A549 (cell line): ENCODE results near the gene NFKBIE. TPM values are rescaled to one million over a fixed set of nuclear protein-coding genes. Genes with fewer than 3 reads are reported as not detected.

Experiments
- ATAC-seq, 2 experiments: fragments of 200-7000 bp in 1 of 2; fragments of >200 bp in 1 of 2; cut with Nextera tagmentation in 1 of 2; cut with Tn5 transposase in 1 of 2; 3 replicates each; pipeline versions ENCODE4 v1.8.0 to v1.9.1; 2018 to 2020; ENCODE audit warnings: mild to moderate bottlenecking in 1 of 2, moderate library complexity in 1 of 2
- CTCF ChIA-PET: fragments of 300-600 bp; sonication (Branson Sonifier 250); formaldehyde crosslinking; extraction: SDS; loops from one replicate; lab custom pipeline; 2021; ENCODE audit warnings: antibody characterized with exemption, inconsistent platforms; lab: Yijun Ruan, JAX
- POLR2A ChIA-PET: fragments of 350-600 bp; formaldehyde crosslinking; extraction: SDS; loops from one replicate; lab custom pipeline; 2021; ENCODE audit warnings: antibody characterized with exemption, inconsistent platforms; lab: Yijun Ruan, JAX
- DNase-seq, 2 experiments: peaks; one replicate each; pipeline versions ENCODE4 v3.0.0 to v3.0.0-alpha.2; 2011 to 2016; ENCODE audit warnings: low read depth in 1 of 2, low spot score in 1 of 2
- FAIRE-seq: peaks from 2 replicates; lab custom pipeline; 2011; peaks lifted over from hg19 to GRCh38; lab: Jason Lieb, UNC
- H3K27ac ChIP-seq, 2 experiments: fragments of >200 bp; sonication (Bioruptor Twin); formaldehyde crosslinking; 3 replicates each; pipeline ENCODE4 v1.5.1; 2016 to 2017
- H3K4me1 ChIP-seq: fragments of >200 bp; sonication (Bioruptor Twin); formaldehyde crosslinking; 3 replicates; pipeline ENCODE4 v1.6.1; 2016
- H3K4me2 ChIP-seq: fragments of >200 bp; sonication (Bioruptor Twin); formaldehyde crosslinking; 3 replicates; pipeline ENCODE4 v1.6.1; 2016
- H3K4me3 ChIP-seq: fragments of >200 bp; sonication (Bioruptor Twin); formaldehyde crosslinking; 3 replicates; pipeline ENCODE4 v1.5.1; 2016
- H3K9me3 ChIP-seq: fragments of >200 bp; sonication (Bioruptor Twin); formaldehyde crosslinking; 3 replicates; pipeline ENCODE4 v1.6.1; 2016
- BHLHE40 ChIP-seq: IDR thresholded peaks from 2 replicates; pipeline ENCODE4 v1.6.1; 2012; ENCODE audit warnings: low read depth, low read length, inconsistent platforms
- ESRRA ChIP-seq: fragments of 150-350 bp; IDR thresholded peaks from 2 replicates; pipeline ENCODE4 v1.6.1; 2014; ENCODE audit warnings: mild to moderate bottlenecking, low read length, borderline replicate concordance
- FOXS1 ChIP-seq: fragments of 250-450 bp; sonication (Bioruptor Pico); IDR thresholded peaks from 2 replicates; pipeline ENCODE4 v1.5.0; 2020; ENCODE audit warnings: mild to moderate bottlenecking, moderate library complexity
- GATA3 ChIP-seq: IDR thresholded peaks from 2 replicates; pipeline ENCODE4 v1.6.1; 2012; ENCODE audit warnings: borderline replicate concordance
- JUN ChIP-seq, 2 experiments: fragments of >200 bp; sonication (Bioruptor Twin); formaldehyde crosslinking; IDR thresholded peaks; 2 replicates in 1 of 2; 3 replicates in 1 of 2; pipeline ENCODE4 v1.6.1; 2016 to 2017
- KDM5A ChIP-seq: fragments of 200-600 bp; sonication (generic); IDR thresholded peaks from 2 replicates; pipeline ENCODE4 v1.6.1; 2016; ENCODE audit warnings: antibody characterized with exemption, mild to moderate bottlenecking
- MAZ ChIP-seq: fragments of 150-350 bp; IDR thresholded peaks from 2 replicates; pipeline ENCODE4 v1.6.1; 2014; ENCODE audit warnings: antibody characterized with exemption, low read depth, low read length, borderline replicate concordance
- NPAS2 ChIP-seq: fragments of 250-450 bp; sonication (Bioruptor Pico); IDR thresholded peaks from 2 replicates; pipeline ENCODE4 v1.8.0; 2022; ENCODE audit warnings: mild to moderate bottlenecking, moderate library complexity, borderline replicate concordance
- RARB ChIP-seq: fragments of 250-450 bp; sonication (Bioruptor Pico); IDR thresholded peaks from 2 replicates; pipeline ENCODE4 v1.8.0; 2021; ENCODE audit warnings: mild to moderate bottlenecking, moderate library complexity
- RFX5 ChIP-seq: fragments of 450-650 bp; IDR thresholded peaks from 2 replicates; pipeline ENCODE4 v1.7.1; 2014; ENCODE audit warnings: antibody characterized with exemption, mild to moderate bottlenecking, moderate library complexity
- RNF2 ChIP-seq: fragments of 200-600 bp; sonication (generic); IDR thresholded peaks from 2 replicates; pipeline ENCODE4 v1.6.1; 2016; ENCODE audit warnings: low read depth, mild to moderate bottlenecking, antibody characterized with exemption, moderate library complexity, borderline replicate concordance
- SREBF2 ChIP-seq: fragments of 450-650 bp; IDR thresholded peaks from 2 replicates; pipeline ENCODE4 v1.6.1; 2014; ENCODE audit warnings: mild to moderate bottlenecking, moderate library complexity
- TFCP2L1 ChIP-seq: fragments of 250-450 bp; sonication (Bioruptor Pico); IDR thresholded peaks from 2 replicates; pipeline ENCODE4 v1.5.0; 2021; ENCODE audit warnings: mild to moderate bottlenecking
- ZFP36 ChIP-seq: fragments of 450-650 bp; IDR thresholded peaks from 2 replicates; pipeline ENCODE4 v1.6.1; 2014; ENCODE audit warnings: borderline replicate concordance; ENCODE audit not compliant: partially characterized antibody
- WGBS: methylation state at CpG from one replicate; pipeline ENCODE4 v1.1.6; 2017; ENCODE audit errors: missing lambda C conversion rate; 5-methylcytosine and 5-hydroxymethylcytosine counted together
- polyA plus RNA-seq, 4 experiments: library from polyadenylated mRNA; depleted of rRNA in 3 of 4; stranded (reverse); fragments of >200 nt; fragmentation: RNase III in 1 of 4; extraction: RNeasy Plus Mini Kit Qiagen cat#74134 plus additional on column Dnase treatment in 1 of 4; gene quantifications; 2 replicates in 3 of 4; 3 replicates in 1 of 4; pipeline ENCODE4 v1.2.3, GENCODE V29; 2011 to 2017
- TF ChIP-seq, protein P1 (sequence below): fragments of 150-350 bp; IDR thresholded peaks from 2 replicates; pipeline ENCODE4 v1.6.1; 2014; ENCODE audit warnings: low read depth, mild to moderate bottlenecking, low read length
- TF ChIP-seq, protein P2 (sequence below): fragments of >200 bp; sonication (Bioruptor Twin); formaldehyde crosslinking; IDR thresholded peaks from 3 replicates; pipeline ENCODE4 v1.6.1; 2016
- TF ChIP-seq, protein P3 (sequence below): IDR thresholded peaks from 2 replicates; pipeline ENCODE4 v1.6.1; 2012
- TF ChIP-seq, protein P4 (sequence below): fragments of 200-600 bp; sonication (generic); IDR thresholded peaks from 2 replicates; pipeline ENCODE4 v1.6.1; 2016; ENCODE audit warnings: antibody characterized with exemption, mild to moderate bottlenecking, moderate library complexity

The NFKBIE gene
- polyA plus RNA-seq, 2 of the 4 experiments (the other 2 are of a cell fraction): 6.0 to 6.3 TPM

GRCh38 chr6:44271914-44272313 is 6.6 kb upstream of the NFKBIE start:
- ChIA-PET POLR2A (no interaction called here), CTCF (interaction anchor here (1.0 to 6.2 kb wide), 5 partner anchors 15 to 67 kb away, joined by 3 to 44 read pairs (median 4); no protein-coding TSS in a partner anchor)
- no peak for FAIRE-seq
- H3K4me1 ChIP-seq: no peaks in the 10 kb centered on the region
- H3K9me3 ChIP-seq: no peaks in the 10 kb centered on the region
- H3K27ac ChIP-seq: no peak overlapping the region
- WGBS: 50% methylated on average over 2 of the region's 3 CpGs
- no peak for ATAC-seq
- no peak for TF ChIP-seq JUN (IDR thresholded peaks at IDR 0.05)
- TF ChIP-seq, protein P1, sequence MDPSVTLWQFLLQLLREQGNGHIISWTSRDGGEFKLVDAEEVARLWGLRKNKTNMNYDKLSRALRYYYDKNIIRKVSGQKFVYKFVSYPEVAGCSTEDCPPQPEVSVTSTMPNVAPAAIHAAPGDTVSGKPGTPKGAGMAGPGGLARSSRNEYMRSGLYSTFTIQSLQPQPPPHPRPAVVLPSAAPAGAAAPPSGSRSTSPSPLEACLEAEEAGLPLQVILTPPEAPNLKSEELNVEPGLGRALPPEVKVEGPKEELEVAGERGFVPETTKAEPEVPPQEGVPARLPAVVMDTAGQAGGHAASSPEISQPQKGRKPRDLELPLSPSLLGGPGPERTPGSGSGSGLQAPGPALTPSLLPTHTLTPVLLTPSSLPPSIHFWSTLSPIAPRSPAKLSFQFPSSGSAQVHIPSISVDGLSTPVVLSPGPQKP: no peak
- no peak for TF ChIP-seq ZFP36
- no peak for TF ChIP-seq NPAS2 (CRISPR knock-in tag)
- no peak overlapping the region for H3K4me3 ChIP-seq
- DNase-seq: no peak
- no peak overlapping the region for H3K4me2 ChIP-seq

DNA sequence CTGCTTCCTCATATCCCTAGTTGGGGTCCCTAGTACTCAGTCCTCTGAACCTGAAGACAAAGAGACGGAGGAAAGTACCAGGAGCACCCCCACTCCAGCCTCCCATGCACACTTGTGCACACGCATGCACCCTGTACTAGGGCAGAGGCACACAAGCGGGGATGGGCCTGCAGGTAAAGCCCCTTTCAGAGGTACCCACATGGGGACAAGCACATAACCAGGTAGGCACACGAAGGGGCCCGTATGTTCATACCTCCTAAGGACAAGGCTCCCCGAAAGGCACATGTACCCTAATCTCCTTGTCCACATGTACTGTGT is 6.0 kb upstream of the NFKBIE start:
- Histone ChIP-seq H3K4me1 (no peaks in the 10 kb centered on the region), H3K4me3 (no peak overlapping the region; the same call in 2 of the 3 replicates), H3K27ac (no peak overlapping the region), H3K4me2 (peak overlapping the region; percentile 96; the same call in 2 of the 3 replicates)
- ATAC-seq (no peak), DNase-seq (no peak)
- CTCF ChIA-PET: interaction anchor here (0.8 to 6.2 kb wide), 7 partner anchors 15 to 72 kb away, joined by 3 to 181 read pairs (median 4); no protein-coding TSS in a partner anchor
- 88% methylated on average over 6 of the region's 6 CpGs for WGBS
- POLR2A ChIA-PET: no interaction called here
- TF ChIP-seq ESRRA (no peak), FOXS1 (no peak), GATA3 (no peak), MAZ (no peak), RARB (CRISPR knock-in tag) (no peak), KDM5A (no peak), RFX5 (no peak), TFCP2L1 (no peak), BHLHE40 (no peak)
- TF ChIP-seq, protein P2, sequence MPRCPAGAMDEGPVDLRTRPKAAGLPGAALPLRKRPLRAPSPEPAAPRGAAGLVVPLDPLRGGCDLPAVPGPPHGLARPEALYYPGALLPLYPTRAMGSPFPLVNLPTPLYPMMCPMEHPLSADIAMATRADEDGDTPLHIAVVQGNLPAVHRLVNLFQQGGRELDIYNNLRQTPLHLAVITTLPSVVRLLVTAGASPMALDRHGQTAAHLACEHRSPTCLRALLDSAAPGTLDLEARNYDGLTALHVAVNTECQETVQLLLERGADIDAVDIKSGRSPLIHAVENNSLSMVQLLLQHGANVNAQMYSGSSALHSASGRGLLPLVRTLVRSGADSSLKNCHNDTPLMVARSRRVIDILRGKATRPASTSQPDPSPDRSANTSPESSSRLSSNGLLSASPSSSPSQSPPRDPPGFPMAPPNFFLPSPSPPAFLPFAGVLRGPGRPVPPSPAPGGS: no peak
- TF ChIP-seq, protein P1: no peak
- TF ChIP-seq, protein P3, sequence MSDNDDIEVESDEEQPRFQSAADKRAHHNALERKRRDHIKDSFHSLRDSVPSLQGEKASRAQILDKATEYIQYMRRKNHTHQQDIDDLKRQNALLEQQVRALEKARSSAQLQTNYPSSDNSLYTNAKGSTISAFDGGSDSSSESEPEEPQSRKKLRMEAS: no peak
- TF ChIP-seq, all 56 proteins: peak for 0
- FAIRE-seq: no peak
- no peaks in the 10 kb centered on the region for H3K9me3 ChIP-seq

GRCh38 chr6:44270526-44271405 is 5.4 kb upstream of the NFKBIE start:
- WGBS: 45% methylated on average over 4 of the region's 90 CpGs
- CTCF ChIA-PET: interaction anchor here (0.8 to 6.2 kb wide), 5 partner anchors 14 to 73 kb away, joined by 3 to 181 read pairs (median 4); no protein-coding TSS in a partner anchor
- ATAC-seq (no peak), DNase-seq (no peak), FAIRE-seq (no peak)
- peaks cover 2% of the 10 kb centered on the region; the same call in 1 of the 3 replicates for H3K4me1 ChIP-seq
- H3K27ac ChIP-seq: peak overlapping the region; percentile 5 to 75; a peak in 3 of 6 replicates
- no peaks in the 10 kb centered on the region for H3K9me3 ChIP-seq
- H3K4me3 ChIP-seq: peak overlapping the region; percentile 53
- no peak for TF ChIP-seq SREBF2
- TF ChIP-seq RNF2: no peak
- TF ChIP-seq, protein P4, sequence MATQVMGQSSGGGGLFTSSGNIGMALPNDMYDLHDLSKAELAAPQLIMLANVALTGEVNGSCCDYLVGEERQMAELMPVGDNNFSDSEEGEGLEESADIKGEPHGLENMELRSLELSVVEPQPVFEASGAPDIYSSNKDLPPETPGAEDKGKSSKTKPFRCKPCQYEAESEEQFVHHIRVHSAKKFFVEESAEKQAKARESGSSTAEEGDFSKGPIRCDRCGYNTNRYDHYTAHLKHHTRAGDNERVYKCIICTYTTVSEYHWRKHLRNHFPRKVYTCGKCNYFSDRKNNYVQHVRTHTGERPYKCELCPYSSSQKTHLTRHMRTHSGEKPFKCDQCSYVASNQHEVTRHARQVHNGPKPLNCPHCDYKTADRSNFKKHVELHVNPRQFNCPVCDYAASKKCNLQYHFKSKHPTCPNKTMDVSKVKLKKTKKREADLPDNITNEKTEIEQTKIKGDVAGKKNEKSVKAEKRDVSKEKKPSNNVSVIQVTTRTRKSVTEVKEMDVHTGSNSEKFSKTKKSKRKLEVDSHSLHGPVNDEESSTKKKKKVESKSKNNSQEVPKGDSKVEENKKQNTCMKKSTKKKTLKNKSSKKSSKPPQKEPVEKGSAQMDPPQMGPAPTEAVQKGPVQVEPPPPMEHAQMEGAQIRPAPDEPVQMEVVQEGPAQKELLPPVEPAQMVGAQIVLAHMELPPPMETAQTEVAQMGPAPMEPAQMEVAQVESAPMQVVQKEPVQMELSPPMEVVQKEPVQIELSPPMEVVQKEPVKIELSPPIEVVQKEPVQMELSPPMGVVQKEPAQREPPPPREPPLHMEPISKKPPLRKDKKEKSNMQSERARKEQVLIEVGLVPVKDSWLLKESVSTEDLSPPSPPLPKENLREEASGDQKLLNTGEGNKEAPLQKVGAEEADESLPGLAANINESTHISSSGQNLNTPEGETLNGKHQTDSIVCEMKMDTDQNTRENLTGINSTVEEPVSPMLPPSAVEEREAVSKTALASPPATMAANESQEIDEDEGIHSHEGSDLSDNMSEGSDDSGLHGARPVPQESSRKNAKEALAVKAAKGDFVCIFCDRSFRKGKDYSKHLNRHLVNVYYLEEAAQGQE: peak; percentile 23; the same call in 1 of the 2 replicates
- peak overlapping the region; percentile 96 for H3K4me2 ChIP-seq
- POLR2A ChIA-PET: interaction anchor here (0.6 kb wide), 1 partner anchor 24 kb away, joined by 3 read pairs; the partner anchor contains the start of gene HSP90AB1
